HepG2 (cell line): Measurements from ENCODE around the gene ARHGAP9. TPM values are rescaled to one million over a fixed set of nuclear protein-coding genes. Genes with fewer than 3 reads are reported as not detected.

Experiments used
- ATAC-seq: fragments of 200-7000 bp; cut with Tn5 transposase; 3 replicates; pipeline ENCODE4 v1.9.1; 2020; ENCODE audit warnings: mild to moderate bottlenecking, moderate library complexity
- BruUV-seq: library from RNA; stranded (reverse); fragments of 400-500 nt; replicated peaks from 2 replicates; lab custom pipeline; 2021; lab: Mats Ljungman, UMichigan
- CTCF ChIA-PET: fragments of 300-600 bp; formaldehyde crosslinking; extraction: SDS; loops from one replicate; lab custom pipeline; 2021; ENCODE audit warnings: low total read pairs, inconsistent platforms, low intra/inter-chr PET ratio; lab: Yijun Ruan, JAX
- POLR2A ChIA-PET: fragments of 350-600 bp; sonication (Branson Sonifier 250); formaldehyde crosslinking; loops from one replicate; lab custom pipeline; 2020; ENCODE audit warnings: antibody characterized with exemption, inconsistent platforms; lab: Yijun Ruan, JAX
- DNase-seq: peaks from one replicate; pipeline ENCODE4 v3.0.0-alpha.2; 2015; ENCODE audit warnings: low spot score
- FAIRE-seq: peaks from 3 replicates; lab custom pipeline; 2011; peaks lifted over from hg19 to GRCh38; lab: Jason Lieb, UNC
- H2AFZ ChIP-seq: one replicate; pipeline ENCODE4 v1.6.1; 2011; ENCODE audit warnings: low read length, inconsistent platforms
- H3K27ac ChIP-seq: fragments of 300-600 bp; 3 replicates; pipeline ENCODE4 v1.8.0; 2011; ENCODE audit warnings: mixed run types, mild to moderate bottlenecking, mixed read lengths, low read length, inconsistent platforms; ENCODE audit not compliant: insufficient read depth; ENCODE audit errors: extremely low read length
- H3K27me3 ChIP-seq, 2 experiments: fragments of 200-600 bp in 1 of 2; 2 replicates in 1 of 2; 3 replicates in 1 of 2; pipeline versions ENCODE4 v1.6.0 to v1.8.0; 2011; ENCODE audit warnings: low read length in 2 of 2, mild to moderate bottlenecking in 2 of 2, moderate library complexity in 2 of 2, inconsistent platforms in 1 of 2; ENCODE audit not compliant: insufficient read depth in 2 of 2, control insufficient read depth in 1 of 2
- H3K36me3 ChIP-seq, 2 experiments: fragments of 200-600 bp in 1 of 2; replicated peaks in 1 of 2; 2 replicates in 1 of 2; 3 replicates in 1 of 2; pipeline versions ENCODE4 v1.5.1 to v1.8.0; 2011; ENCODE audit warnings: low read length in 2 of 2, inconsistent platforms in 1 of 2; ENCODE audit not compliant: insufficient read depth in 2 of 2, control insufficient read depth in 1 of 2
- H3K4me1 ChIP-seq: 2 replicates; pipeline ENCODE4 v1.5.1; 2012; ENCODE audit warnings: low read length, inconsistent platforms; ENCODE audit not compliant: insufficient read depth
- H3K4me2 ChIP-seq: 2 replicates; pipeline ENCODE4 v1.6.0; 2011; ENCODE audit warnings: low read depth, low read length, inconsistent platforms
- H3K4me3 ChIP-seq, 3 experiments: fragments of 200-600 bp in 1 of 3; sonication (generic), shearing (Covaris generic) in 1 of 3; replicated peaks in 1 of 3; 2 replicates each; pipeline ENCODE4 v1.5.1; 2011 to 2016; ENCODE audit warnings: low read length in 3 of 3, inconsistent platforms in 2 of 3, low read depth in 2 of 3, mild to moderate bottlenecking in 2 of 3, control low read depth in 1 of 3, mixed read lengths in 1 of 3; ENCODE audit not compliant: insufficient read depth in 1 of 3
- H3K79me2 ChIP-seq: one replicate; pipeline ENCODE4 v1.6.1; 2011; ENCODE audit warnings: low read length, inconsistent platforms; ENCODE audit not compliant: insufficient read depth
- H3K9ac ChIP-seq: 2 replicates; pipeline ENCODE4 v1.6.0; 2011; ENCODE audit warnings: mild to moderate bottlenecking, low read depth, low read length, inconsistent platforms; ENCODE audit not compliant: insufficient read depth
- H3K9me3 ChIP-seq: 2 replicates; pipeline ENCODE4 v1.5.1; 2012; ENCODE audit warnings: mild to moderate bottlenecking, low read length
- H4K20me1 ChIP-seq: 2 replicates; pipeline ENCODE4 v1.6.0; 2011; ENCODE audit warnings: inconsistent platforms, mild to moderate bottlenecking, low read length, moderate library complexity; ENCODE audit not compliant: insufficient read depth
- AGO1 ChIP-seq: fragments of 200-400 bp; formaldehyde crosslinking; IDR thresholded peaks from 2 replicates; pipeline ENCODE4 v1.6.1; 2017; ENCODE audit warnings: mild to moderate bottlenecking, low read depth, low read length, moderate library complexity; ENCODE audit not compliant: poor library complexity, severe bottlenecking
- CEBPB ChIP-seq: IDR thresholded peaks from 2 replicates; pipeline ENCODE4 v1.6.1; 2011; ENCODE audit warnings: low read depth, low read length, improper control_type of control experiment, borderline replicate concordance
- NCOA1 ChIP-seq: sonication (generic); formaldehyde crosslinking; IDR thresholded peaks from 2 replicates; pipeline ENCODE4 v1.9.0; 2021; ENCODE audit warnings: missing genetic modification reagents
- SMAD3 ChIP-seq: sonication (generic); formaldehyde crosslinking; IDR thresholded peaks from 2 replicates; pipeline ENCODE4 v1.4.0; 2020; ENCODE audit warnings: missing genetic modification reagents
- SMARCC2 ChIP-seq: fragments of 450-650 bp; IDR thresholded peaks from 2 replicates; pipeline ENCODE4 v1.6.1; 2017; ENCODE audit warnings: antibody characterized with exemption, mild to moderate bottlenecking
- TCF12 ChIP-seq, 2 experiments: fragments of 450-650 bp in 1 of 2; sonication (generic) in 1 of 2; formaldehyde crosslinking in 1 of 2; IDR thresholded peaks; 2 replicates each; pipeline versions ENCODE4 v1.6.1 to v1.8.0; 2017 to 2022; ENCODE audit warnings: antibody characterized with exemption in 1 of 2, mild to moderate bottlenecking in 1 of 2, missing genetic modification reagents in 1 of 2, moderate library complexity in 1 of 2
- TEAD2 ChIP-seq: sonication (generic); formaldehyde crosslinking; IDR thresholded peaks from 2 replicates; pipeline ENCODE4 v1.9.0; 2021; ENCODE audit warnings: missing genetic modification reagents
- TOE1 ChIP-seq: sonication (generic); formaldehyde crosslinking; IDR thresholded peaks from 2 replicates; pipeline ENCODE4 v1.4.0; 2020; ENCODE audit warnings: mild to moderate bottlenecking, missing genetic modification reagents
- ZFP82 ChIP-seq: sonication (generic); formaldehyde crosslinking; IDR thresholded peaks from 2 replicates; pipeline ENCODE4 v1.5.1; 2020; ENCODE audit warnings: mild to moderate bottlenecking, missing genetic modification reagents, borderline replicate concordance
- WGBS: methylation state at CpG from one replicate; pipeline ENCODE4 v1.1.6; 2017; ENCODE audit warnings: low lambda C conversion rate; 5-methylcytosine and 5-hydroxymethylcytosine counted together
- in situ Hi-C: cut with HindIII; loops from 2 replicates; pipeline ENCODE4 v1.10.0; 2017; ENCODE audit warnings: low pct_unique_long_range_greater_than_20kb; ENCODE audit not compliant: extremely low pct_ligation_motif_present
- intact Hi-C: fragments of 100-400 bp; cut with micrococcal nuclease; formaldehyde crosslinking; loops from one replicate; pipeline ENCODE4 v1.10.0; 2022; ENCODE audit not compliant: unreplicated experiment
- polyA plus RNA-seq, 8 experiments: library from polyadenylated mRNA; depleted of rRNA in 3 of 8; stranded (reverse) in 7 of 8; unstranded in 1 of 8; fragments of >200 nt; fragmentation: Illumina TruSeq in 4 of 8; extraction: Trizol in 4 of 8; gene quantifications; 2 replicates each; pipeline versions ENCODE4 v1.2.1 to v1.2.3, GENCODE V29; 2011 to 2016; ENCODE audit warnings: low read depth in 4 of 8, missing spikeins in 1 of 8, mixed read lengths in 1 of 8; ENCODE audit not compliant: insufficient read depth in 1 of 8
- total RNA-seq, 5 experiments: library from RNA; depleted of rRNA; stranded (reverse); fragments of >200 nt; fragmentation: Illumina TruSeq; extraction: Trizol; gene quantifications; 2 replicates each; pipeline ENCODE4 v1.2.3, GENCODE V29; 2016; ENCODE audit warnings: low read depth in 1 of 5
- TF ChIP-seq, protein P1 (sequence below): IDR thresholded peaks from 2 replicates; pipeline ENCODE4 v1.4.0; 2020; ENCODE audit warnings: mild to moderate bottlenecking, missing genetic modification reagents
- TF ChIP-seq, protein P2 (sequence below): sonication (generic); formaldehyde crosslinking; IDR thresholded peaks from 2 replicates; pipeline ENCODE4 v1.8.0; 2022; ENCODE audit warnings: missing genetic modification reagents, mild to moderate bottlenecking, borderline replicate concordance
- TF ChIP-seq, protein P3 (sequence below): sonication (generic); formaldehyde crosslinking; IDR thresholded peaks from 2 replicates; pipeline ENCODE4 v1.4.0; 2020; ENCODE audit warnings: missing genetic modification reagents

Gene ARHGAP9
- total and polyA plus RNA-seq, 2 of the 13 experiments (the other 11 are each of a cell fraction or from before 2014, with no cell fraction given): 0.18 to 1.2 TPM

DNA sequence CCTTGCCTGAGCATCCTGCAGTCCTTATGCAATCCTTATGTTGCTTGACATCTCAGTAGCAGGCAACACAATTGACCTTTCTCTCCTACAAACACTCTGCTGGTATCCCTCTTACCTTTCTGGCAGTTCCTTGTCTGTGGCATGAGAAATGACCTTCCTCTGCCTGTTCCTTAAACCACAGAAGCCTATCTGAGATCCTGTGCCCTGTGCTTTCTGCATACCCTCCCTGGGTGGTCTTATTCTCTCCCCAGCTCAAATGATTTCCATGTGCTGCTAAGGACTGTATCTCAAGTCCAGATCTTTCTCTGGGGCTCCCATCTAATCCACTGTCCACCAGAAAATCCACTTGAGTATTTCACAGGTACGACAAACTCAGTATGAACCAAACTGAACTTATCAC, 2.0 kb upstream of the ARHGAP9 start:
- no peak overlapping the region for H3K4me2 ChIP-seq
- no peaks in the 10 kb centered on the region for H3K9me3 ChIP-seq
- no peak overlapping the region for H3K27ac ChIP-seq
- no peak for ATAC-seq
- WGBS: 82% methylated on average over 1 of the region's 1 CpG
- peaks cover 21% of the 10 kb centered on the region for H3K4me1 ChIP-seq
- no TSS peak for BruUV-seq
- no peak for FAIRE-seq
- H3K36me3 ChIP-seq: no peaks in the 10 kb centered on the region
- ChIA-PET CTCF (no interaction called here), POLR2A (interaction anchor here (0.6 kb wide), 1 partner anchor 21 kb away, joined by 3 read pairs; no protein-coding TSS in a partner anchor)
- TF ChIP-seq AGO1: no peak
- peak; percentile 15; the same call in 1 of the 2 replicates for TF ChIP-seq CEBPB
- no peak for DNase-seq
- no peaks in the 10 kb centered on the region for H4K20me1 ChIP-seq
- no peak overlapping the region for H3K9ac ChIP-seq
- in situ Hi-C loops: no loop called here
- no peak overlapping the region for H3K4me3 ChIP-seq
- H3K79me2 ChIP-seq: no peaks in the 10 kb centered on the region
- peaks cover 1 to 36% of the 10 kb centered on the region in 2 experiments; a peak in 4 of 5 replicates for H3K27me3 ChIP-seq
- intact Hi-C loops: no loop called here
- H2AFZ ChIP-seq: no peak overlapping the region

DNA sequence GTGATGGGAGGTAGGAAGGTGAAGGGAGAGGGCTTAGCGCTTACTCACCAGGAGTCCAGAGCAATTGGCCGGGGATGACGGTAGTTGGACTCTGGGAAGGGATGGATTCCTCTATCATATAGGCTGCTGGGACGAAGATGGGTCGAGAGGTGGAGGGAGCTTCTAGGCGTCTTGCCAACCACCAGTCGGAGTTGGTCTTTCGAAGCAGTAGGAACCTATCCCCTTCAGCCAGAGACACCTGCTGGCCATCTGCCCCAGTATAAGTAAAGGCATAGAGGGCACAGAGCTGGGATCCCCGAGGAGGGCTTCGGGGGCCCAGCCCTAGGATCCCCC, 657 bp downstream of the ARHGAP9 start:
- Histone ChIP-seq H3K27me3 (peaks cover 8 to 62% of the 10 kb centered on the region in 2 experiments), H3K27ac (no peak overlapping the region), H3K36me3 (no peaks in the 10 kb centered on the region), H3K4me1 (peaks cover 35% of the 10 kb centered on the region), H3K4me3 (no peak overlapping the region), H3K9ac (no peak overlapping the region), H2AFZ (no peak overlapping the region), H3K4me2 (no peak overlapping the region), H3K9me3 (no peaks in the 10 kb centered on the region), H4K20me1 (no peaks in the 10 kb centered on the region), H3K79me2 (no peaks in the 10 kb centered on the region)
- ChIA-PET POLR2A (no interaction called here), CTCF (no interaction called here)
- 45% methylated on average over 10 of the region's 10 CpGs for WGBS
- no peak for FAIRE-seq
- DNase-seq: no peak
- in situ Hi-C loops: no loop called here
- intact Hi-C loops: no loop called here
- peak; percentile 9; the same call in 2 of the 3 replicates for ATAC-seq
- BruUV-seq: no TSS peak
- TF ChIP-seq, protein P1, sequence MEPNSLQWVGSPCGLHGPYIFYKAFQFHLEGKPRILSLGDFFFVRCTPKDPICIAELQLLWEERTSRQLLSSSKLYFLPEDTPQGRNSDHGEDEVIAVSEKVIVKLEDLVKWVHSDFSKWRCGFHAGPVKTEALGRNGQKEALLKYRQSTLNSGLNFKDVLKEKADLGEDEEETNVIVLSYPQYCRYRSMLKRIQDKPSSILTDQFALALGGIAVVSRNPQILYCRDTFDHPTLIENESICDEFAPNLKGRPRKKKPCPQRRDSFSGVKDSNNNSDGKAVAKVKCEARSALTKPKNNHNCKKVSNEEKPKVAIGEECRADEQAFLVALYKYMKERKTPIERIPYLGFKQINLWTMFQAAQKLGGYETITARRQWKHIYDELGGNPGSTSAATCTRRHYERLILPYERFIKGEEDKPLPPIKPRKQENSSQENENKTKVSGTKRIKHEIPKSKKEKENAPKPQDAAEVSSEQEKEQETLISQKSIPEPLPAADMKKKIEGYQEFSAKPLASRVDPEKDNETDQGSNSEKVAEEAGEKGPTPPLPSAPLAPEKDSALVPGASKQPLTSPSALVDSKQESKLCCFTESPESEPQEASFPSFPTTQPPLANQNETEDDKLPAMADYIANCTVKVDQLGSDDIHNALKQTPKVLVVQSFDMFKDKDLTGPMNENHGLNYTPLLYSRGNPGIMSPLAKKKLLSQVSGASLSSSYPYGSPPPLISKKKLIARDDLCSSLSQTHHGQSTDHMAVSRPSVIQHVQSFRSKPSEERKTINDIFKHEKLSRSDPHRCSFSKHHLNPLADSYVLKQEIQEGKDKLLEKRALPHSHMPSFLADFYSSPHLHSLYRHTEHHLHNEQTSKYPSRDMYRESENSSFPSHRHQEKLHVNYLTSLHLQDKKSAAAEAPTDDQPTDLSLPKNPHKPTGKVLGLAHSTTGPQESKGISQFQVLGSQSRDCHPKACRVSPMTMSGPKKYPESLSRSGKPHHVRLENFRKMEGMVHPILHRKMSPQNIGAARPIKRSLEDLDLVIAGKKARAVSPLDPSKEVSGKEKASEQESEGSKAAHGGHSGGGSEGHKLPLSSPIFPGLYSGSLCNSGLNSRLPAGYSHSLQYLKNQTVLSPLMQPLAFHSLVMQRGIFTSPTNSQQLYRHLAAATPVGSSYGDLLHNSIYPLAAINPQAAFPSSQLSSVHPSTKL: no peak
- TF ChIP-seq SMAD3 (CRISPR knock-in tag): no peak
- no peak for TF ChIP-seq TOE1 (CRISPR knock-in tag)
- no peak for TF ChIP-seq TCF12 (IDR thresholded peaks at IDR 0.05)
- no peak for TF ChIP-seq TCF12 (CRISPR knock-in tag; IDR thresholded peaks at IDR 0.05)
- TF ChIP-seq ZFP82 (CRISPR knock-in tag): no peak
- TF ChIP-seq SMARCC2: no peak
- no peak for TF ChIP-seq NCOA1 (CRISPR knock-in tag)
- TF ChIP-seq TEAD2 (CRISPR knock-in tag): no peak
- TF ChIP-seq, protein P2, sequence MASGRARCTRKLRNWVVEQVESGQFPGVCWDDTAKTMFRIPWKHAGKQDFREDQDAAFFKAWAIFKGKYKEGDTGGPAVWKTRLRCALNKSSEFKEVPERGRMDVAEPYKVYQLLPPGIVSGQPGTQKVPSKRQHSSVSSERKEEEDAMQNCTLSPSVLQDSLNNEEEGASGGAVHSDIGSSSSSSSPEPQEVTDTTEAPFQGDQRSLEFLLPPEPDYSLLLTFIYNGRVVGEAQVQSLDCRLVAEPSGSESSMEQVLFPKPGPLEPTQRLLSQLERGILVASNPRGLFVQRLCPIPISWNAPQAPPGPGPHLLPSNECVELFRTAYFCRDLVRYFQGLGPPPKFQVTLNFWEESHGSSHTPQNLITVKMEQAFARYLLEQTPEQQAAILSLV: no peak
- TF ChIP-seq, protein P3, sequence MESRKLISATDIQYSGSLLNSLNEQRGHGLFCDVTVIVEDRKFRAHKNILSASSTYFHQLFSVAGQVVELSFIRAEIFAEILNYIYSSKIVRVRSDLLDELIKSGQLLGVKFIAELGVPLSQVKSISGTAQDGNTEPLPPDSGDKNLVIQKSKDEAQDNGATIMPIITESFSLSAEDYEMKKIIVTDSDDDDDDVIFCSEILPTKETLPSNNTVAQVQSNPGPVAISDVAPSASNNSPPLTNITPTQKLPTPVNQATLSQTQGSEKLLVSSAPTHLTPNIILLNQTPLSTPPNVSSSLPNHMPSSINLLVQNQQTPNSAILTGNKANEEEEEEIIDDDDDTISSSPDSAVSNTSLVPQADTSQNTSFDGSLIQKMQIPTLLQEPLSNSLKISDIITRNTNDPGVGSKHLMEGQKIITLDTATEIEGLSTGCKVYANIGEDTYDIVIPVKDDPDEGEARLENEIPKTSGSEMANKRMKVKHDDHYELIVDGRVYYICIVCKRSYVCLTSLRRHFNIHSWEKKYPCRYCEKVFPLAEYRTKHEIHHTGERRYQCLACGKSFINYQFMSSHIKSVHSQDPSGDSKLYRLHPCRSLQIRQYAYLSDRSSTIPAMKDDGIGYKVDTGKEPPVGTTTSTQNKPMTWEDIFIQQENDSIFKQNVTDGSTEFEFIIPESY (CRISPR knock-in tag): no peak
